A204.1 (cell line): Measurements from ENCODE around the gene MOCS1.

Source experiments
- FAIRE-seq: peaks from 2 replicates; lab custom pipeline; 2012; peaks lifted over from hg19 to GRCh38; lab: Jason Lieb, UNC

The MOCS1 gene

DNA sequence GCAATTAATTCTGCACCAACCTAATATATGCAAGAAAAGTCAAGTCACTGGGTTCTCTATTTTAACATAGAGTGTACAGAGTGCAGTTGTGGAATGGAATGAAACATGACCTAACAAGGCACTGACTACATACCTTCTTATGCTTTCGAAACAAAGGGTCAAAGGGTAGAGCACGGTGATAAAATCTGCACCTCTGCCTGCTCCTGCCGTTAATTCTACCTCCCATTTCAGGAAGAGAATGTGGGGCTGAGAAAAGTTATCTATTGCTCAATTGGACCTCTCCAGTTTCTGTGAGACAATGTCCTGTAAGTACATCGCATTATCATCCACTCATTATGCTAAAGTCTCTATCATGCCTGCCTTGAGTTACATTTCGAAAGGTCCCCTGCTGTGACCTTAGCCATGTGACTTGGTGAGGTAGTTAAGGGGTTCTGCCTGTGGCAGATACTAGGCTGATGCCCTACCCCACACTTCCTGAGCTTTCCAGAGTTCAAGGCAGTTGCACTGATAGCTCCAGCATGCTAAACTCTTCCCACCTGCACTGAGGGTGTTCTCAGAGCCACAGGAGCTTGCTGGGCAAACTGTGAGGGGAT lies 14.0 kb upstream of the MOCS1 start:
- no peak for FAIRE-seq

DNA sequence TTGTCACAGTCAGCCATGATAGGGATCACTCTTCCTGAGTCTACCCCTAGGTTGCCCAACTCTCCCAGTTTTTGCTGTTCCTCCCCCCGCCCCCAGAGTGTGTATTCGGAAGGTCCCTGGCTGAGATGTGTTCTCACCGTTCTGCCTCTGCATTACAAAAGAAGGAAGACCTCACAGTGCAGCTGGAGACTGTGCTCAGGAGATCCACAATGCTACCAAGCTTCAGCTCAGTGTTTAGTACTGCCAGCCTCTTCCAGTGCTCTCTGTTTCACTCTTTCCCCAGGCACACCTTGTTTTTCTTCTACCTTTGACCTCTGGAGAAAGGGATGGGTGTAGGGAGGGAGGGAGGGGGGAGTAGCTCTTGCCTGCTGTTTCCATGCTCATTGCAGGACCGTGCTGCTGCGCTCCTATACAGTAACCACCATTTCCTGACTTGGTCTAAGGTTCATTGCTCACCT lies 13.4 kb upstream of the MOCS1 start:
- FAIRE-seq, result no peak

DNA sequence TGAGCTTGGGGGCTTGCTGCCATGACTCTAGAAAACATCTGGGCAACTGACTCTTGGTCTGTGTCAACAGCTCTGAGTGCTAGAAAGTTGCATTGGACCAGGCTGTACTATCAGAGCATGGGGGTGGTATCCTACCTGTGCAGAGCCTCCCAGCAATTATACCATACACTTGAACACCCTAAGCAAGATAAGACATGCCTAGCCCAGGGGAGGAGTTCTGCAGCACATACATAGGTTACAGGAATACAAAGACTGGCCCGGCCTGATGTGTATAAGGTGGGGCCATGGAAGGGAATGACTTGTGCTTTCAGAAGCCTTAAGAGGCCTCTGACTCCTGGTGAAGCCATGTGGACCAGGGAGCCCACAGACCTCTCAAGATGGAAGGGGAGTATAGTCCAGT lies 11.4 kb upstream of the MOCS1 start:
- no peak for FAIRE-seq

DNA sequence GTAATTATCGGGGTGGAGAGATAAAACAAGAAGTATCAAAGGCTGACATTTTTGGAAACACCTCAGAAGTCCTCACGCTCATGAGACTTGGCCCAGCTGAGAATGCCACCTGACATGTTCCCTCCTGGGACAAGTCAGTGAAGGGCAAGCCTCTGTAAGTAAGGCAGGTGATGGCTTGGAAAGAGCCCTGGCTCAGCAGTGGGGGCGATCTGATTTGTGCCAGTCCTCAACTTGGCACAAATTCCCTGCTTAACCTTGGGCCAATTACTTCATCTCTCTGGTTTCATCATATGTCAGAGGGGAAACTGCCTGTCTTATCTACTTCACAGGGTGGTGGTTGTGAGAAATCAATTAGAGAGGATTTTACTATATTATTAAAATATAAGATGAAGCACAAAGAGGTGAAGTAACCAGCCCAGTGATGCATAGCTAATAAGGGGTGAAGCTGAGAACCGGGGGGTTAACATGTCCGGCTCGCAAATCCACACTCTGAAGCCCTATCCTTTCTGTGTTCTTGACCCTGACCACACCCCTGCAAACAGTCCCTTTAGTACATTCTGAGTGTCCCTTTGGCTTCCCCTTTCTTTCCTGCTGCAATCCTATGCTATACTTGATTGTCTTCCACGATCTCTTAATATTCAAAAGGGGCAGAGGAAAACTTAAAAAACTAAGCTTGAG lies 8.8 kb upstream of the MOCS1 start:
- FAIRE-seq, result no peak

DNA sequence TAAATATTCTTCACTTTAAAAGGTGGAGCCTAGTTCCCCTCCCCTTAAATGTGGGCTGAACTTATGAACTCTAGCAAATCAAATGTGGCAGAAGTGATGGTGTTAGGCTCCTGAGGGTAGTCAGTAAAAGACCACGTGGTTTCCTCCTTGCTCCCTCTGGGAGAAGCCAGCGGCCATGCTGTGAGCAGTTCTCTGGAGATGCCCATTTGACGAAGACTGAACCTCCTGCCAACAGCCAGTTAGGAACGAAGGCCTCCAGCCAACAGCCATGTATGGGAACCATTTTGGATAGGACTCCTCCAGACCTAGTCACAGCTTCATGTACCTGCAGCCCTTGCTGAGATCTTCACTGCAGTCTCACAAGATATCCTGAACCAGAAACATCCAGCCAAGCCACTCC lies 7.6 kb upstream of the MOCS1 start:
- FAIRE-seq, result no peak

DNA sequence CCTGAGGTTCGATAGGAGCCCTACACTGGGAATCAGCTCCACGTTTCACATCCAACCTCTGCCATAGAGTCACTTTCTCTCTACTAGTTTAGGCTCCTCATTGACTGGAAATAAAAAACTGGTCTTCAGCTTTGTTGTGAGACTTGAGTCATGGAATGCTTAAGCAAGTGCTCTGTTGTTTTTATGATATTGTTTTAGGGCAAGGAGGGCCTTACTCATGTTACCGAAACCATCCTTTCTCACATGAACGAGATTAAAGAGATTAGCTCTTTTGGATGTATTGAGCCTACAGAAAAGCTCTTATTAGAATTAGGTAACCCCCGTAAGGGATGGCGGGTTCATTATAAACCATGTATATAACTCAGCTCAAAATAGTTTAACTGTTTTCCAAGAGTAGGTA lies 6.9 kb upstream of the MOCS1 start:
- no peak for FAIRE-seq

DNA sequence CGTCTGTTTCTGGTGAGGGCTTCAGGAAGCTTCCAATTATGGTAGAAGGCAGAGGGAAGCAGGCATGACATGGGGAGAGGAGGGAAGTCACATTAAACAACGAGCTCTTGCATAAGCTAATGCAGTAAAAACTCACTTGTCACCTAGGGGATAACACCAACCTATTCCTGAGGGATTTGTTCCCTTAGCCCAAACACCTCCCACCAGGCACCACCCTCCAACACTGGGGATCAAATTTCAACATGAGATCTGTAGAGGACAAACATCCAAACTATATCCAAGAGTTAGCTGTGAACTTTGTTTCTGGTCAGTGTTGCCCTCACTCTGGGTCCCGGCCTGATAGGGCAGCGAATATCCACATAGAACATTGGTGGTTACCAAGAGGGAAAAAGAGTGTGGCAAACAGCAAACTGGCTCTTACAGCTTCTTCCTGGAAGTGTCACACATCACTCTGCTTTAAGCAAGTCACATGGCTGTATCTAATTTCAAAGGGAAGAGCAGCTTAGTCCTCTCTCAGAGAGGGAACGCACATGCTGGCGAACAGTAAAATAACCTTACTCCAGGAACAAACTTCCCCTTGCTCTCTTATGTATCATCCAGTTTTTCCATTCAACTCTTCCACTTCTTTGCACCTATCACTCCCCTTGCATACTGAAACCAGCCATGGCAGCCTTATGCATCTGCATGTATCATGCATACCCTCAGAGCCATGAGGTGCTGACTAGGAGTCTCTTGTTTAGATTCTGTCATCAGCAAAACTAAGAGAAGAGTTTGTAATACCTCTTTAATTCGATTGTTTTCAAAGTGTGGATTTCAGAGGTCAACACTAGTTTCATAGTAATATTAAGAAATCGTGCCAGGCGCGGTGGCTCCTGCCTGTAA lies 4.8 kb upstream of the MOCS1 start:
- no peak for FAIRE-seq

DNA sequence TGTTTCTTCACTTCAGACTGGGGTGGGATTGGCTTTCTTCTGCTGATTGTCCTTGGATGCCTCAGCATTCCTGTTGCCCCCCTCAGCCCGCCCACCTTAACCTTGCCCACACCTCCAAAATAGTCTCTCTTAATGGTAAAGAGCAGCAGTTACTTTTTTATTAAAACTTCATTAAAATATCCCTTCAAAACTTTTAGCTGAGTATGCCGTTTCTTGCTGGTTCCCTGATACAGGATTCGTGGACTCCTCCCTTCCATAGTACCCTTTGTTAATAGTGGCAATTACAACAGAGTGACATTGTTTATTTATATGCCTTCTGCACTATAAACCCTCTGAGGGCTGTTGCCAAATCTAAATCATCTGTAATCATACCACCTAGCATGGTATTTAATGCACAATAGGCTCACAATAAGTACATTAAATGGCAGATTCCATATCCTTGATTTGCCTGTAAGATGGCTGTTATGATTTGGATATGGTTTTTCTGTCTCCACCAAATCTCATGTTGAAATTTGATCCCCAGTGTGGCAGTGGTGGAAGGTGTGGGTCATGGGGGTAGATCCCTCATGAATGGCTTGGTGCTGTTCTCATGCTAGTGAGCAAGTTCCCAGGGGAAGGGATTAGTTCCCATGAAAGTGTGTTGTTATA lies 3.5 kb upstream of the MOCS1 start:
- FAIRE-seq, result no peak

DNA sequence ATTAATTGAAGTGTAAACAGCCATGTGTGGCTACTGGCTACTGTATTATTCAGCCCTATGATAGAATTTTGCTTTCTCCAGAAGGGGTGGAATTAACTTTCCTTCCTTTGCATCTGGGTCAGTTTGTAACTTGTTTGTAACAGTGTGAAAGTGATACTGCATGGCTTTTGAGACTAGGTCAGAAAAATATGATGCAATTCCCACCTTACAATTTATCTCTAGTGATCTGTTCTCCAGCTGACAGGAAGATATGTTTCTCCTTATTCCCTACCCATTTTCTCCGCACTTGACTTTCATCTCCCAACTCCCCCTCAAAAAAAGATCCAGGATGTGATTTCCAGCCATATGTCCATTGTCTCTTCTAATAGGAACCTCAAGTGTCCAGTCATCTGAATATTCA lies 2.6 kb upstream of the MOCS1 start:
- FAIRE-seq, result no peak

DNA sequence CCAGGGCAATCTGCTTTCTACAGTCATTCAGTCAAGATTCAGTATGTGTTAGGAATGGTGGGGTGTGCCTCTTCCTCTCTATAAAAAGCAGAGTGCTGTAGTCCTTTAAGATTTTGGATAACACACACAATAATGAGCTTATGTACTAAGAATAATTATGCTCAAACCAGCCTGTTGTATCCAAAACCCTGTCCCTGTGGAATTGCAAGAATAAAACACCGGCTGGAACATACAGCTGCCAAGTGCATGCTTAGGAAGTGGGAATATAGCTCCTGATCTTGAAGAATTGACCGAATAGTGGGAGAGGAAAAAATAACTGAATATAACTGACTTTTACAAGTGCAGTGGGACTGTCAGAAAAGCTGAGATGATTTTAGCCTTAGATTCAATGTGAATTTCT lies 979 bp upstream of the MOCS1 start:
- FAIRE-seq, result no peak

DNA sequence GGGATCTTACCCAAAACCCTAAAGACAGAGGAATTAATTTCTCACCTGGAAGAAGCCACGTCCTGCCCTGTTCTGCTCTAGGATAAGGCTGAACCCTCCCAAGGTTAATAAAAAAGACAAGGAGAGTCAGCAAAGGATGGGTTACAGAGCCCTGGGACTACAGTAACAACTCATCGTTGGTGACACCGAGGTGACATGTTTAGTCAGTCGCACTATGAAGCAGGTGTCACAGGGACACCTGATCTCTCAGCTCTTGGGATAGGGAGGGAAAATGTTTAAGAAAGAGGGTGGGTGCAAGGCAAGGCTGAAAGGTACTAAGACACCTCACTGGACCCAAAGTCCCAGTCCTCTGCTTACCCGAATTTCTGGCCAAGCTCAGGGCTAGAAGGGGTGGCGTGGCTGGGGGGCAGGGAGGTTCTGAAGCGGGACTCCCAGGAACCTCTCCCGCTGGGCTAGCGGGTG lies 562 bp downstream of the MOCS1 start:
- FAIRE-seq, result no peak

DNA sequence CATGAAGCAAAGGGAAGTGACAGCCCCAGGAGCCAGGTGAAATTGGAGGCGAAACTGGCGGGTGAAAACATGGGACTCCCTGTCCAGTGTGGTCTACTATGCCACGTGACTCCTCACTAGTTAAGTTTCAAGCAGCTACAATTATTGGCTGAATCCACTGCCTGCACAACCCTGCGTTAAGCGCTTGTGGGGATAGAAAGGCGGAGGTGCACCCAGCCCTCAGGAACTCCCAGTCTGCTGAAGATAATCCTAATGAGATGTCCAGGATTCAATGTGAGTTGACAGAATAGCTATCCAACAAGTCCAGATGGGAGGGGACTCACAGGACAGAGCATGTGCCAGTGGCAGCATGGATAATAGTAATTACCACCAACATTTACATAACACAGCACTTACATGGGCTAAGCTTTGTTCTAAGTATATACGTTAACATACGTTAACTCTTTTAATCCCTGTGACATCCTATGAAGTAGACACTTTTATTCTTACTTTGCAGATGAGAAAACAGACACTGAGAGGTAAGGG lies 1.8 kb downstream of the MOCS1 start:
- no peak for FAIRE-seq

DNA sequence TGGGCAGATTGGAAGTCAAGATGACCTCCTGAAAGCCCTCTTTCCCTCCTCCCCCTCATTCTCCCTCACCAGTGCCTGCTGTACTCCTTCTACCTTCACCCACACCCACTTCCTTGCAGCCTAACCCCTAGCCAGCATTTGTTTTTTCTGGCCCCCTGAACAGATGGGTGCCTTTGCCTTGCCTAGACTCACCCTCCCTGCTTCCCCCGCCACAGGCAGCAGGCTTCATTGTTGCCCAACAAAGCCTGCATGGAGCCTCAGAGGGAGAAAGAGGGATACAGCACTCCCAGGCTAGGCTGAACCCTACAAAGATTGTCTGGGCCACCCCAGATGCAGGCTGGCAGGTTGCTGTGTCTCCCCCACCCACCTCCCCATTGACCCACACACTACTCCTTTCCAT lies 2.7 kb downstream of the MOCS1 start:
- no peak for FAIRE-seq

DNA sequence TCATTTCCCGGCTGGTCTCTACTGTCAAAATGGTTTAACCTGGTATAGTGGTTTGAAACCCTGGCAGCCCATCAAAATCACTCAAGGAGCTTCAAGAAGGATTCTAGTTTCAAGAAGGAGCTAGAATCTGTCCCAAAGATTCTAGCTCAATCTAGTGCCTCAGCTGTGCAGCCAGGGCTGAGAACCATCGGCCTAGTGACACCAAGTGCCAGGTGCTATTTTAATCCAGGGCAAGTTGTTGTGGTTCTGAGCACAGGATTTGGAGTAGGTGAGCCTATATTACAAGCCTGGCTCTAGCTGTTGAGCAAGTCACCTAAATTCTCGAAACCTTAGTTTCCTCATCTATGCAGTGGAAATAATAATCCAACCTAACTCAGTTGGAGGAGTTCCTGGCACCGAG lies 3.7 kb downstream of the MOCS1 start:
- FAIRE-seq, result no peak

DNA sequence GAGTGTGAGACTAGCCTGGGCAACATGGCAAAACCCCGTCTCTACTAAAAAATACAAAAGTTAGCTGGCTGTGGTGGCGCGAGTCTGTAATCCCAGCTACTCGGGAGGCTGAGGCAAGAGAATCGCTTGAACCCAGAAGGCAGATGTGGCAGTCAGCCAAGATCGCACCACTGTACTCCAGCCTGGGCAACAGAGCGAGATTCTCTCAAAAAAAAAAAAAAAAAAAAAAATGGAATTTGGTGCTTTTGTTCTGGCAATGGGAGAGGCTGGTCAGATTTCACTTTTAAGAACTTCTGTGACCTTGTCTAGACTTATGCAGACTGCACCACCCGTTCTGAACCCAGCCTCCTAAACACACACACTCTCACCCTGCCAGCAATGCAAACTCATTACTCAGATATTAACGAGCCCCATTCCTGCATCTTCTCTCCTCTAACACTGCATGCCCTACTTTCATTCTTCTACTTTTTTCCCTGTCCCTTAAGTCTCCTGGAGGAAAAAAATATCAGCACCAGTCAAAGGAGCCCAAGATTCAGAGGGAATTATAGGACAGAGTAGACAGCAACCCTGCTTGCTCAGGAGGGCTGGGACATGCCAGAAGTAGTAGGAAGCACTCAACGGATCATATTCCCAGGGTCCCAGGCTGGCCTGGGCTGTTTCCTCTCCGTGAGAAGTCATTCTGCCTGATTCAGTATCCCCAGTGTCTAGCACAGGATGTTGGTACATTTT lies 4.4 kb downstream of the MOCS1 start:
- FAIRE-seq, result no peak

DNA sequence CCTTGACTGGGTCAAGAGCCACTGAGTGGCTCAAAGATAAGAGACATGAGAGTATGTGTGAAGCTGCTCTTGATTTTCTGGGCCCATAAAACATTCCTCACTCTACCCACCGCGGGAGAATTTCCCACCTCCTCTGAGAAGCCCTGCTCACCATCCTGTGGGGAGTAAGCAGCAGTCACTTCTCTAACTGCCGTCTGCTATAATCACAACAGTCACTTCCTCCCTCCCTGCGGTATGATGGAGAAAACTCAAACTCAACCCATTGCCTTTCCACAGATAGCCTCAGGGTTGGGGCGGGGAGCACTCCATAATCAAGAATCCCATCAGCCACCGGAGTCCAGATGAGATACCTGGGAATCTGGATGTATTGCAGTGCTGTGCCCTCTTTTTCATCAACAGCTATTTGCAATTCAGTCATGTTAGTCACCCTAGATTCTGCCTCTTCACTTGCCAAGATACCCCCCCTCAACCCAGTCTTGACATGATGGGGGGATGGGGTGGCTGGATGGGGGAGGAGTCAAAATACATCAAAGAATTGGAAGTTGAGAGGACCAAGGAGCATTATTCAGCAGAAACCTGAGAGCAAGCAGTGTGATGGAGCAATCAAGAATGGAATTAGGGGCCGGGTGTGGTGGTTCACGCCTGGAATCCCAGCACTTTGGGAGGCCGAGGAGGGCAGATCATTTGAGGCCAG lies 5.1 kb downstream of the MOCS1 start:
- FAIRE-seq, result no peak

DNA sequence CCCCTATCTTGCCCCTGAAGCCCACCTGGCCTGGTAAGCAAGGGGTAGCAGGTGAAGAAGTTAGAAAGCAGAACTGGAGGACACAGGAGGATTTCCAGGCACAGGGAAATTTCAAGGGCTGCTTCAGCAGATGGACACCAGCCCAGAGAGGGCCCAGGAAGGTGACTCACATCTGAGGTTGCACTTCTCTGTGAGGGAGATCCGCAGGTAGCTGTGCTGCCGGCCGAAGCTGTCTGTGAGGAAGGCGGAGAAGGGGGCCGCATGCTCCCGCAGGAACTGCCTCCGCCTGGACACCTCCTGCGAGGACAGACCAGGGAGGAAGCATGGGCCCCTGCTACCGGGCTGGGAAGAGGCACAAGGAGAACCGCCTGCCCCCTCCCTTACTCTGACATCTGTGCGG lies 7.1 kb downstream of the MOCS1 start:
- no peak for FAIRE-seq

DNA sequence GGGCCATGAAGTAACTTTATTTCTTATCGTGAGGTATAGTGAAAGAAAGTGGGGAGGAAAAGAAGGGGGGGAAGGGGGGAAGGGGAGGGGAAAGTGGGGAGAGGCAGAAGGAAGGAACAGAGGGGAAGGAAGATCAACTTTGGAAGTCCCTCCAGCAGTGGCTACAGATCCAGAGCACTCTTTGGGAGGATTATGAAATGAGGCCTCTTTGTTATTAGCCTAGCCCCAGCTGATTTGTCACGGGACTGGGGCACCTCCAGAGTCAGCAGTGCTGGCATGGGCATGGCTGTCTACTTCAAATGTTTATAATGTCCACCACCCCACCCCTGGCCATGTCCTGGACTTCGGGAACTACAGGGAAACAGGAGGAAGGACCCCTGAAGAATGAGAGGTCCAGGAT lies 7.6 kb downstream of the MOCS1 start:
- no peak for FAIRE-seq

DNA sequence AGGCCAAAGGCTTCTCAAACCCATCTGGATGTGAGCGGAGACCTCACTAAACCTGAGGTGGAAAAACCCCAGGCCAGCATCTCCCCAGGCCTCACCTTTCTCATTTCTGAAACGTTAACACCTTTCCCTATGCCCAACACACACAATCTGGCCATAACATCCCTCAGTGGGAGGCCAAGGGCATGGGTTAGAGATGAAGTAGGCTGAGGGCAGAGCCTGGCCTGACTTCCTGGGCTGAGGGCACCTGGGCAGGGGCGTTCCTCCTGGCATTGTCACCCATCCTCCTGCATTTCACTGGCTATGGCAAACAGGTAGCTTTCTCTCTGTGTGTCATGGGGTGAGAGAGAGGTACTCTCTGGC lies 8.4 kb downstream of the MOCS1 start:
- no peak for FAIRE-seq

DNA sequence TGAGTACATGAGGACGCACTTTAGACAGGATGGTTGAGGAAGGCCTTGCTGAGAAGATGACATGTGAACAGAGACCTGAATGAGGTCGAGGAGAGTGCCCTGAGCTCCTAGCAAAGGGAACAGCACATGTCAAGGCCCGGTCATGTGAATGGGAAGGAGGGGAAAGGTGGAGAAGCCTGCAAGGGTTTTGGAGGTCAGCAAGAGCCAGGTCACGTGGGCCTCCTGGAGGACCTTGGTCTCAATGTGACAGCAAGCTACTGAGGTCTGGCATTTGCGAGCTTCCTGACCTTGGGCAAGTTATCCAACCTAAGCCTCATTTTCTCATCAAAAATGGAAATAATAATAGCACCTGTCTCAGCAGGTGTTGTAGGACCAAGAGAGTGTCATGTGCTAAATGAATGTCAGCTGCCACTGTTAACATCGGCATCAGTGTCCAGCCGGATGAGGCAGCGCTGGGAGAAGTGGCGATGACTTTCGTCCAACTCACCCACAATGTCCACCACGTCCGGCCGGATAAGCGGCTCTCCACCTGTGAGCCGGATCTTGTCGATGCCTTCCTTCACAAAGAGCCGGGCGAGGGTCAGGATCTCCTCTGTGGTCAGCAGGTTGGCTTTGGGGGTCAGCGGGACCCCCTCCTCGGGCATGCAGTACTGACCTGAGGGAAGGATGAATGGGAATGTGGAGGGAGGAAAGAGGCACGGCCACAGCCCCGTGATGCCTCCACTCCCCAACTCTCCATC lies 8.9 kb downstream of the MOCS1 start:
- FAIRE-seq, result no peak

DNA sequence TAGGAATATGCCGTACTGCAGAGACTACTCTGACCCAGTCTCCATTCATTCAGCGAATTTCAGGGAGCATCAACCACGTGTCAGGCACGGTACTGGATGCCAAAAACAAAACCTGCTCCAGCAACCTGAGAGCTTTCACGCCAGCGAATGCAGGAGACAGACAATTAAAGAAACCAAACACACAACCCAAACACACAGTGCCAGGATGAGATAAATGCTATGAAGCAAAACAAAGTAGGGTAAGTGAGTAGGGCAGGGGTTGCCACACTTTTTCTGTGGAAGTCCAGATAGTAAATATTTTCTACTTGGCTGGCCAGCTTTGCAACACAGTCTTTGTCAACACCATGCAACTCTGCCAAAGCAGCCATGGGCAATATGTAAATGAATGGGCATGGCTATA lies 10.0 kb downstream of the MOCS1 start:
- FAIRE-seq, result no peak
